HL-60 (cell line): ENCODE data around the gene WDR90.

Source experiments
- CTCF ChIP-seq: IDR thresholded peaks from one replicate; pipeline ENCODE4 v1.5.1; 2011; ENCODE audit warnings: low read length, control low read depth, inconsistent platforms; ENCODE audit not compliant: insufficient read depth
- GABPA ChIP-seq: IDR thresholded peaks from 2 replicates; pipeline ENCODE4 v1.6.1; 2012; ENCODE audit warnings: low read depth
- POLR2AphosphoS5 ChIP-seq: IDR thresholded peaks from 2 replicates; pipeline ENCODE4 v1.6.1; 2012; ENCODE audit warnings: low read depth
- REST ChIP-seq: IDR thresholded peaks from 2 replicates; pipeline ENCODE4 v1.6.1; 2012; ENCODE audit warnings: low read depth; ENCODE audit not compliant: insufficient replicate concordance
- SPI1 ChIP-seq: IDR thresholded peaks from 2 replicates; pipeline ENCODE4 v1.6.1; 2012; ENCODE audit warnings: low read depth, mild to moderate bottlenecking, borderline replicate concordance

GRCh38 chr16:638836-639235 lies 10.3 kb upstream of the WDR90 start:
- TF ChIP-seq REST (no peak), POLR2AphosphoS5 (no peak), CTCF (no peak), GABPA (no peak), SPI1 (no peak)
